ENCODE results near the gene WDR7.

DNA sequence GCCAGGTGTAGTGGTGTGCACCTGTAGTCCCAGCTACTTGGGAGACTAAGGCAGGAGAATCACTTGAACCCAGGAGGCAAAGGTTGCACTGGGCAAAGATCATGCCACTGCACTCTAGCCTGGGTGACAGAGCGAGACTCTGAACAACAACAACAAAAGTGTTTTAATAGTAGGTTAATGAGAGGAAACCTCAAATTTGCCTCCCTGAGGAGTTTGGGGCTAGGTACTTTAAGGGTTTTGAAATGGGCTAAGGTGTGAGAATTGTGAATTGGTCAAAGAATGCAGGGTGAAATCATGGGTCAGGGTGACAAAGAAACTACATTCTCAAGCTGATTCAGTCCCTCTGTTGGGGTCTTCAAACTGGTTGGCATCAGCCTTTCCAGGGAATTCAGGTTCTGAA is 435.0 kb downstream of the WDR7 start:
- TF ChIP-seq, protein P1, sequence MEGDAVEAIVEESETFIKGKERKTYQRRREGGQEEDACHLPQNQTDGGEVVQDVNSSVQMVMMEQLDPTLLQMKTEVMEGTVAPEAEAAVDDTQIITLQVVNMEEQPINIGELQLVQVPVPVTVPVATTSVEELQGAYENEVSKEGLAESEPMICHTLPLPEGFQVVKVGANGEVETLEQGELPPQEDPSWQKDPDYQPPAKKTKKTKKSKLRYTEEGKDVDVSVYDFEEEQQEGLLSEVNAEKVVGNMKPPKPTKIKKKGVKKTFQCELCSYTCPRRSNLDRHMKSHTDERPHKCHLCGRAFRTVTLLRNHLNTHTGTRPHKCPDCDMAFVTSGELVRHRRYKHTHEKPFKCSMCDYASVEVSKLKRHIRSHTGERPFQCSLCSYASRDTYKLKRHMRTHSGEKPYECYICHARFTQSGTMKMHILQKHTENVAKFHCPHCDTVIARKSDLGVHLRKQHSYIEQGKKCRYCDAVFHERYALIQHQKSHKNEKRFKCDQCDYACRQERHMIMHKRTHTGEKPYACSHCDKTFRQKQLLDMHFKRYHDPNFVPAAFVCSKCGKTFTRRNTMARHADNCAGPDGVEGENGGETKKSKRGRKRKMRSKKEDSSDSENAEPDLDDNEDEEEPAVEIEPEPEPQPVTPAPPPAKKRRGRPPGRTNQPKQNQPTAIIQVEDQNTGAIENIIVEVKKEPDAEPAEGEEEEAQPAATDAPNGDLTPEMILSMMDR (IDR thresholded peaks at IDR 0.05), result no peak
- no peak for TF ChIP-seq ZFX (IDR thresholded peaks at IDR 0.05; ENCODE audit: borderline replicate concordance)
